GM12872 (cell line): ENCODE results near the gene IGFBP4.

Experiments used
- CTCF ChIP-seq: IDR thresholded peaks from 3 replicates; pipeline ENCODE4 v1.5.1; 2011; ENCODE audit warnings: low read depth, mild to moderate bottlenecking, low read length, moderate library complexity; ENCODE audit not compliant: insufficient read depth

The IGFBP4 gene

GRCh38 chr17:40452216-40452787 is 9.1 kb downstream of the IGFBP4 start:
- TF ChIP-seq CTCF = no peak

- no peak for TF ChIP-seq CTCF
Observed at GRCh38 chr17:40452921-40453378, 9.7 kb downstream of the IGFBP4 start.

GRCh38 chr17:40453881-40454612 is 10.8 kb downstream of the IGFBP4 start:
- no peak for TF ChIP-seq CTCF

GRCh38 chr17:40454613-40454995 is 11.4 kb downstream of the IGFBP4 start:
- no peak for TF ChIP-seq CTCF

GRCh38 chr17:40456396-40456951 is 13.2 kb downstream of the IGFBP4 start:
- TF ChIP-seq CTCF = no peak

- TF ChIP-seq CTCF = no peak
Observed at GRCh38 chr17:40457369-40457768, 14.1 kb downstream of the IGFBP4 start.

- TF ChIP-seq CTCF = no peak
Observed at GRCh38 chr17:40457964-40458791, 14.9 kb downstream of the IGFBP4 start.
